Caco-2 (cell line): ENCODE measurements around the gene KLC1. TPM values are rescaled to one million over a fixed set of nuclear protein-coding genes. Genes with fewer than 3 reads are reported as not detected.

Experiments used
- BruUV-seq: library from RNA; stranded (reverse); fragments of 400-500 nt; replicated peaks from 2 replicates; lab custom pipeline; 2021; lab: Mats Ljungman, UMichigan
- CTCF ChIA-PET: fragments of 300-600 bp; sonication (Branson Sonifier 250); formaldehyde crosslinking; loops from one replicate; lab custom pipeline; 2022; ENCODE audit warnings: antibody characterized with exemption; lab: Charles Lee
- POLR2A ChIA-PET: fragments of 300-600 bp; sonication (Branson Sonifier 250); formaldehyde crosslinking; loops from one replicate; lab custom pipeline; 2022; ENCODE audit warnings: antibody characterized with exemption; lab: Charles Lee
- DNase-seq, 2 experiments: peaks; one replicate each; pipeline versions ENCODE4 v3.0.0 to v3.0.0-alpha.2; 2020 to 2022
- H3K27me3 ChIP-seq: replicated peaks from 2 replicates; pipeline ENCODE4 v1.6.0; 2011; ENCODE audit warnings: low read length; ENCODE audit not compliant: control insufficient read depth, insufficient read depth
- H3K36me3 ChIP-seq: 2 replicates; pipeline ENCODE4 v1.5.1; 2011; ENCODE audit warnings: low read length; ENCODE audit not compliant: control insufficient read depth, insufficient read depth
- H3K4me1 ChIP-seq: fragments of 250-450 bp; sonication (Bioruptor Pico); 2 replicates; pipeline ENCODE4 v1.5.1; 2020; ENCODE audit warnings: mild to moderate bottlenecking
- H3K4me3 ChIP-seq: 2 replicates; pipeline ENCODE4 v1.5.1; 2011; ENCODE audit warnings: low read depth, mild to moderate bottlenecking, control low read depth, low read length
- H3K9me3 ChIP-seq: fragments of 250-450 bp; sonication (Bioruptor Pico); 2 replicates; pipeline ENCODE4 v1.5.1; 2020; ENCODE audit warnings: mild to moderate bottlenecking, moderate library complexity
- H3K27ac Mint-ChIP-seq: one replicate; pipeline ENCODE4 v1.8.0; 2022; ENCODE audit warnings: mixed read lengths; ENCODE audit not compliant: unreplicated experiment
- H3K27me3 Mint-ChIP-seq: one replicate; pipeline ENCODE4 v1.8.0; 2022; ENCODE audit warnings: mixed read lengths; ENCODE audit not compliant: insufficient read depth, unreplicated experiment
- H3K36me3 Mint-ChIP-seq: one replicate; pipeline ENCODE4 v1.8.0; 2022; ENCODE audit warnings: mild to moderate bottlenecking, mixed read lengths; ENCODE audit not compliant: insufficient read depth, unreplicated experiment
- H3K4me1 Mint-ChIP-seq: one replicate; pipeline ENCODE4 v1.8.0; 2022; ENCODE audit warnings: low read depth, mixed read lengths; ENCODE audit not compliant: unreplicated experiment
- H3K4me3 Mint-ChIP-seq: one replicate; pipeline ENCODE4 v1.8.0; 2022; ENCODE audit warnings: mild to moderate bottlenecking, moderate library complexity, mixed read lengths; ENCODE audit not compliant: unreplicated experiment
- H3K9me3 Mint-ChIP-seq: one replicate; pipeline ENCODE4 v1.8.0; 2022; ENCODE audit warnings: mixed read lengths; ENCODE audit not compliant: unreplicated experiment
- CTCF ChIP-seq, 2 experiments: fragments of 200-600 bp in 1 of 2; IDR thresholded peaks; 1 replicate in 1 of 2; 2 replicates in 1 of 2; pipeline versions ENCODE4 v1.5.1 to v1.8.0; 2011 to 2022; ENCODE audit warnings: antibody characterized with exemption in 1 of 2, control low read depth in 1 of 2, inconsistent platforms in 1 of 2, low read depth in 1 of 2, low read length in 1 of 2, mild to moderate bottlenecking in 1 of 2, moderate library complexity in 1 of 2; ENCODE audit not compliant: insufficient read depth in 1 of 2, severe bottlenecking in 1 of 2, unreplicated experiment in 1 of 2
- intact Hi-C: fragments of 100-400 bp; cut with micrococcal nuclease; formaldehyde crosslinking; loops from one replicate; pipeline ENCODE4 v1.10.0; 2022; ENCODE audit not compliant: unreplicated experiment
- total RNA-seq: library from RNA; stranded (reverse); gene quantifications from 2 replicates; pipeline ENCODE4 v1.2.3, GENCODE V29; 2022

The KLC1 gene
- total RNA-seq, 1 experiment from 2014 or later: 110 TPM

GRCh38 chr14:103702497-103703432 lies 73.8 kb downstream of the KLC1 start:
- H3K4me1 ChIP-seq: no peaks in the 10 kb centered on the region
- no peaks in the 10 kb centered on the region for H3K4me1 Mint-ChIP-seq
- BruUV-seq: no TSS peak
- CTCF ChIA-PET: no interaction called here
- H3K4me3 ChIP-seq: no peak overlapping the region
- H3K9me3 ChIP-seq: no peaks in the 10 kb centered on the region
- H3K36me3 ChIP-seq: no peaks in the 10 kb centered on the region; the same call in 1 of the 2 replicates
- H3K4me3 Mint-ChIP-seq: no peak overlapping the region
- intact Hi-C loops: no loop called here
- no peaks in the 10 kb centered on the region for H3K27me3 Mint-ChIP-seq
- H3K27me3 ChIP-seq: no peaks in the 10 kb centered on the region
- H3K27ac Mint-ChIP-seq: peak overlapping the region; percentile 6
- no peak for TF ChIP-seq CTCF (IDR thresholded peaks at IDR 0.05; ENCODE audit: insufficient read depth in 1 of 2, low read depth in 1 of 2, low read length in 1 of 2, severe bottlenecking in 1 of 2, unreplicated experiment in 1 of 2)
- no peak for DNase-seq
- H3K36me3 Mint-ChIP-seq: peaks cover 74% of the 10 kb centered on the region
- POLR2A ChIA-PET: no interaction called here
- H3K9me3 Mint-ChIP-seq: no peaks in the 10 kb centered on the region

- H3K36me3 Mint-ChIP-seq: peaks cover 74% of the 10 kb centered on the region
- H3K4me3 ChIP-seq: no peak overlapping the region
- H3K27me3 ChIP-seq: no peaks in the 10 kb centered on the region
- ChIA-PET POLR2A (interaction anchor here (0.6 kb wide), 1 partner anchor 166 kb away, joined by 3 read pairs; no protein-coding TSS in a partner anchor), CTCF (no interaction called here)
- H3K27me3 Mint-ChIP-seq: no peaks in the 10 kb centered on the region
- DNase-seq: no peak
- no peaks in the 10 kb centered on the region for H3K4me1 ChIP-seq
- peak overlapping the region; percentile 44 for H3K27ac Mint-ChIP-seq
- no peaks in the 10 kb centered on the region for H3K4me1 Mint-ChIP-seq
- no TSS peak for BruUV-seq
- no peaks in the 10 kb centered on the region for H3K9me3 Mint-ChIP-seq
- no peak for TF ChIP-seq CTCF (IDR thresholded peaks at IDR 0.05; ENCODE audit: insufficient read depth in 1 of 2, low read depth in 1 of 2, low read length in 1 of 2, severe bottlenecking in 1 of 2, unreplicated experiment in 1 of 2)
- no peaks in the 10 kb centered on the region for H3K9me3 ChIP-seq
- H3K36me3 ChIP-seq: no peaks in the 10 kb centered on the region; the same call in 1 of the 2 replicates
- intact Hi-C loops: no loop called here
- H3K4me3 Mint-ChIP-seq: no peak overlapping the region
Measured at GRCh38 chr14:103703433-103704385, 74.7 kb downstream of the KLC1 start.

- Mint-ChIP-seq H3K36me3 (peaks cover 76% of the 10 kb centered on the region), H3K27me3 (no peaks in the 10 kb centered on the region), H3K4me1 (no peaks in the 10 kb centered on the region), H3K27ac (no peak overlapping the region), H3K9me3 (no peaks in the 10 kb centered on the region), H3K4me3 (no peak overlapping the region)
- no peaks in the 10 kb centered on the region; the same call in 1 of the 2 replicates for H3K36me3 ChIP-seq
- intact Hi-C loops: no loop called here
- no peak for DNase-seq
- no peak for TF ChIP-seq CTCF (IDR thresholded peaks at IDR 0.05; ENCODE audit: insufficient read depth in 1 of 2, low read depth in 1 of 2, low read length in 1 of 2, severe bottlenecking in 1 of 2, unreplicated experiment in 1 of 2)
- H3K27me3 ChIP-seq: no peaks in the 10 kb centered on the region
- no TSS peak for BruUV-seq
- ChIA-PET POLR2A (no interaction called here), CTCF (no interaction called here)
- no peaks in the 10 kb centered on the region for H3K4me1 ChIP-seq
- H3K4me3 ChIP-seq: no peak overlapping the region
- H3K9me3 ChIP-seq: no peaks in the 10 kb centered on the region
Measured at GRCh38 chr14:103704708-103705107, 75.7 kb downstream of the KLC1 start.
